Measurements from ENCODE around the gene PCK1. TPM values are rescaled to one million over a fixed set of nuclear protein-coding genes. Genes with fewer than 3 reads are reported as not detected.

Gene PCK1
- total and polyA plus RNA-seq, 2 of the 8 experiments (the other 6 are each of a cell fraction or from before 2014, with no cell fraction given) = not detected

DNA sequence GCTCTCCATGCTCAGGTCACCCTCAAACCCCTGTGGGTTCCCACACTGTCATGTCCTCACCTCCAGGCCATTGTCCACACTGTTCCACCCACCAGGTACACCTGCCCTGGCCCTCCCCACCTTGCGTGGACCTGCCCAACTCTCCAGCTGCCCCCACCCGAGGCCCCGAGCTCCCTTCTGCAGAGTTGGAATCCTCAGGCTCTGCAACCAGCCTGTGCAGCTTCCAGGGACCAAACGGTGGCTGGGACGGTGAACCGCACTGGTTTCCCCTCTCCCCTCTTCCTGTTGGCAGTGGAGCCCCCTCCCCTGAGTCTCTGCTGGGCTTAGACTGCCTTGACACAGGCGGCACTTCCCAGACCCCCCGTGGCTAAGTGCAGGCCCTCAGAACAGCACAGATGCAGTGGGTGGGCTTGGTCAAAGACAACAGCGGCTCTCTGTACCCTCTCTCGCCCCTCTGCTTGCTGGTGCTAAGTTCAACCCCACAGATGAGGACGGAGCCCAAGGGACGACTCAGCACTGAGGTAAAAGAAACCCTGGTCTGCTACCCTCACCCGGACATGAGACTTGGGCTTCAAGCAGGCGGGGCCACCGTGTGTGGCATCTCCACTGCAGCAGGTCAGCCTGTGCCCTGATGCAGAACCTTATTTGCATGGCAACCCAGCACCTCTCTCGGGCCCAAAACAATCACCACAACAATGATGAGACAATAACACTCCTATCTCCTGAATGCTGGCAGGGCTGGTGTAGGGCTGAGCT is 48.4 kb downstream of the PCK1 start:
- DNase-seq (ENCODE audit: low read depth in 1 of 2, low spot score in 2 of 2) (no peak), FAIRE-seq (no peak)
- Histone ChIP-seq H2BK12ac (ENCODE audit: low read depth, low read length) (no peak overlapping the region), H2AFZ (ENCODE audit: low read length) (0 out of 2 replicates have a peak overlapping the region, but pooled peaks have one; percentile 21), H3K9ac (replicated peaks in 1 of 4; ENCODE audit: extremely low read depth in 1 of 4, low read depth in 3 of 4, low read length in 3 of 4) (no peak overlapping the region), H3K23ac (ENCODE audit: insufficient read length) (no peak overlapping the region), H4K91ac (replicated peaks; ENCODE audit: insufficient read length, low read length) (no peak overlapping the region), H3K4ac (replicated peaks; ENCODE audit: insufficient read length, low read depth, low read length) (no peak overlapping the region), H4K5ac (ENCODE audit: insufficient read length, low read depth, low read length) (no peak overlapping the region), H3K4me3 (ENCODE audit: extremely low read depth in 1 of 4, insufficient read depth in 2 of 4, low read depth in 3 of 4, low read length in 4 of 4) (no peak overlapping the region), H3K4me1 (replicated peaks in 1 of 4; ENCODE audit: control insufficient read depth in 3 of 4, insufficient read depth in 4 of 4, low read length in 3 of 4) (peaks cover 0 to 1% (median 0%) of the 10 kb centered on the region in 4 experiments; a peak in 1 of 7 replicates), H3K4me2 (ENCODE audit: insufficient read depth in 1 of 2, low read depth in 2 of 2, low read length in 2 of 2) (no peak overlapping the region), H3K79me2 (ENCODE audit: control insufficient read depth in 1 of 2, insufficient read depth in 2 of 2, low read length in 2 of 2) (no peaks in the 10 kb centered on the region), H3K36me3 (ENCODE audit: control insufficient read depth in 2 of 4, insufficient read depth in 4 of 4, low read length in 3 of 4) (no peaks in the 10 kb centered on the region), H2AK5ac (ENCODE audit: low read depth, low read length) (no peak overlapping the region), H3K23me2 (ENCODE audit: low read depth, low read length) (no peaks in the 10 kb centered on the region), H3K79me1 (ENCODE audit: low read depth, low read length) (no peaks in the 10 kb centered on the region), H2BK120ac (replicated peaks; ENCODE audit: low read depth, low read length) (no peak overlapping the region), H3K27ac (ENCODE audit: low read depth, low read length) (no peak overlapping the region), H2BK20ac (ENCODE audit: low read length) (no peak overlapping the region), H3K56ac (replicated peaks; ENCODE audit: insufficient read length, low read depth, low read length) (no peak overlapping the region), H3K14ac (ENCODE audit: insufficient read length) (no peak overlapping the region), H3K9me3 (ENCODE audit: insufficient read depth in 2 of 2, low read depth in 1 of 2, low read length in 1 of 2) (no peaks in the 10 kb centered on the region), H3K18ac (ENCODE audit: extremely low read depth, low read length) (no peak overlapping the region; the same call in 1 of the 2 replicates), H4K8ac (ENCODE audit: extremely low read depth, insufficient read depth, low read length) (peak overlapping the region; percentile 36; the same call in 1 of the 2 replicates), H3K27me3 (replicated peaks in 1 of 4; ENCODE audit: control insufficient read depth in 3 of 4, extremely low read depth in 1 of 4, insufficient read depth in 3 of 4, low read length in 3 of 4) (no peaks in the 10 kb centered on the region), H2BK15ac (ENCODE audit: low read length) (0 out of 2 replicates have a peak overlapping the region, but pooled peaks have one; percentile 72), H2BK5ac (ENCODE audit: low read depth, low read length) (no peak overlapping the region), H4K20me1 (replicated peaks in 1 of 2; ENCODE audit: control insufficient read depth in 1 of 2, insufficient read depth in 2 of 2, low read length in 2 of 2) (no peaks in the 10 kb centered on the region)
- ChIA-PET CTCF (ENCODE audit: partially characterized antibody) (interaction anchor here (1.0 to 3.8 kb wide), 9 partner anchors 8 to 488 kb away, joined by 3 to 23 read pairs (median 4); partner anchors contain the start of gene ZBP1), POLR2A (ENCODE audit: partially characterized antibody) (interaction anchor here (1.6 kb wide), 1 partner anchor 101 kb away, joined by 3 read pairs; the partner anchor contains the start of gene PMEPA1)
- WGBS, 2 experiments (ENCODE audit: extremely low coverage in 1 of 2, insufficient coverage in 1 of 2, insufficient read length in 1 of 2, insufficient replicate concordance in 2 of 2, low coverage in 1 of 2, low lambda C conversion rate in 2 of 2, missing lambda C conversion rate in 1 of 2) = 81% methylated on average over 16 of the region's 16 CpGs; no CpG with 5 or more reads in 1 of the 2 experiments
- TF ChIP-seq CBX5 (IDR thresholded peaks at IDR 0.05; ENCODE audit: low read depth, low read length) (no peak), KDM4A (IDR thresholded peaks at IDR 0.05; ENCODE audit: low read depth, low read length, severe bottlenecking) (no peak), BCL11A (IDR thresholded peaks at IDR 0.05; ENCODE audit: low read depth in 2 of 2, low read length in 2 of 2) (no peak), TAF7 (optimal IDR thresholded peaks at IDR 0.05; ENCODE audit: borderline replicate concordance, low read depth, low read length) (no peak), SAP30 (IDR thresholded peaks at IDR 0.05; ENCODE audit: insufficient read depth, insufficient replicate concordance, low read length) (no peak), CHD2 (IDR thresholded peaks at IDR 0.05; ENCODE audit: low read length) (no peak), SRF (IDR thresholded peaks at IDR 0.05; ENCODE audit: low read depth, low read length) (no peak), MAFK (IDR thresholded peaks at IDR 0.05; ENCODE audit: low read depth, low read length) (no peak)
- TF ChIP-seq, protein P1, sequence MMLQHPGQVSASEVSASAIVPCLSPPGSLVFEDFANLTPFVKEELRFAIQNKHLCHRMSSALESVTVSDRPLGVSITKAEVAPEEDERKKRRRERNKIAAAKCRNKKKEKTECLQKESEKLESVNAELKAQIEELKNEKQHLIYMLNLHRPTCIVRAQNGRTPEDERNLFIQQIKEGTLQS (IDR thresholded peaks at IDR 0.05; ENCODE audit: insufficient read depth, low read depth, low read length) = no peak

Data from H1 (cell line).